Tibial artery (tissue), 4 donors: ENCODE results near the gene SLC36A1.

Experiments
- DNase-seq, 2 donors: peaks; one replicate each; pipeline ENCODE4 v3.0.0-alpha.2; 2019
- H3K27ac ChIP-seq, 2 donors: fragments of 200-600 bp; sonication (generic) in 1 of 2; 1 replicate in 1 of 2; 2 replicates in 1 of 2; pipeline ENCODE4 v1.5.1; 2018 to 2019; ENCODE audit warnings: mild to moderate bottlenecking in 1 of 2
- H3K27me3 ChIP-seq, 2 donors: fragments of 200-600 bp; sonication (generic) in 1 of 2; one replicate each; pipeline versions ENCODE4 v1.5.1 to v1.6.0; 2016 to 2019
- H3K36me3 ChIP-seq, 3 donors: fragments of 200-600 bp; sonication (generic) in 2 of 3; one replicate each; pipeline ENCODE4 v1.5.1; 2016 to 2019; ENCODE audit warnings: mild to moderate bottlenecking in 2 of 3
- H3K4me1 ChIP-seq, 4 donors: fragments of 200-600 bp; sonication (generic) in 2 of 4; 1 replicate in 3 of 4; 2 replicates in 1 of 4; pipeline ENCODE4 v1.5.1; 2016 to 2019
- H3K4me3 ChIP-seq, 2 donors: fragments of 200-600 bp; sonication (generic) in 1 of 2; 1 replicate in 1 of 2; 2 replicates in 1 of 2; pipeline ENCODE4 v1.5.1; 2018 to 2019; ENCODE audit warnings: mild to moderate bottlenecking in 2 of 2
- H3K9me3 ChIP-seq, 3 donors: fragments of 200-600 bp; sonication (generic) in 1 of 3; one replicate each; pipeline ENCODE4 v1.5.1; 2016 to 2019
- intact Hi-C: fragments of 100-400 bp; cut with DNase I; formaldehyde crosslinking; loops from one replicate; pipeline ENCODE4 v1.15.0; 2023; ENCODE audit warnings: low total_unique reads
- TF ChIP-seq, protein P1 (sequence below), 2 experiments: fragments of 200-600 bp in 1 of 2; fragments of 450-650 bp in 1 of 2; IDR thresholded peaks; one replicate each; pipeline ENCODE4 v1.5.1; 2017 to 2019; ENCODE audit warnings: antibody characterized with exemption in 2 of 2, mild to moderate bottlenecking in 1 of 2, moderate library complexity in 1 of 2

SLC36A1 gene

DNA sequence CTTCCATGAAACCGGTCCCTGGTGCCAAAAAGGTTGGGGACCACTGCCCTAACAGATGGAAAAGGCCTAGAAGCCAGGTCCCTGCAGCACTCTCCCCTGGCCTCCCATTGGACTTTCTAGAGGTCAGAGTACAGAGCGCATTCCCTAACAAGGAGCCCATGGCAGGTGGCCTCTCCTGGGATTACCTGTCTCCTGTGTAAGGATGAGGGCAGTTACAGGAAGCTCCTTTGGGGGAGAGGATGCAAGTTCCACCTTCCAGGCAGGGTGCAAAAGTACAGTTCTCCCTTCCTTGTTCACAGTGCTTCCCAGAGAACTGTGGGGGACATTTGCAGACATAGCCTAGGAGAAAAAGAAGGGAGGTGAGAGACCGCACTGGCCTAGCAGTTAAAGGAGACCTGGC, 62.4 kb downstream of the SLC36A1 start:
- peaks cover 0 to 31% (median 0%) of the 10 kb centered on the region in 3 donors for H3K36me3 ChIP-seq
- no peak for DNase-seq
- H3K4me3 ChIP-seq = no peak overlapping the region
- H3K27me3 ChIP-seq = no peaks in the 10 kb centered on the region
- no peaks in the 10 kb centered on the region for H3K9me3 ChIP-seq
- H3K4me1 ChIP-seq = no peaks in the 10 kb centered on the region
- TF ChIP-seq, protein P1, sequence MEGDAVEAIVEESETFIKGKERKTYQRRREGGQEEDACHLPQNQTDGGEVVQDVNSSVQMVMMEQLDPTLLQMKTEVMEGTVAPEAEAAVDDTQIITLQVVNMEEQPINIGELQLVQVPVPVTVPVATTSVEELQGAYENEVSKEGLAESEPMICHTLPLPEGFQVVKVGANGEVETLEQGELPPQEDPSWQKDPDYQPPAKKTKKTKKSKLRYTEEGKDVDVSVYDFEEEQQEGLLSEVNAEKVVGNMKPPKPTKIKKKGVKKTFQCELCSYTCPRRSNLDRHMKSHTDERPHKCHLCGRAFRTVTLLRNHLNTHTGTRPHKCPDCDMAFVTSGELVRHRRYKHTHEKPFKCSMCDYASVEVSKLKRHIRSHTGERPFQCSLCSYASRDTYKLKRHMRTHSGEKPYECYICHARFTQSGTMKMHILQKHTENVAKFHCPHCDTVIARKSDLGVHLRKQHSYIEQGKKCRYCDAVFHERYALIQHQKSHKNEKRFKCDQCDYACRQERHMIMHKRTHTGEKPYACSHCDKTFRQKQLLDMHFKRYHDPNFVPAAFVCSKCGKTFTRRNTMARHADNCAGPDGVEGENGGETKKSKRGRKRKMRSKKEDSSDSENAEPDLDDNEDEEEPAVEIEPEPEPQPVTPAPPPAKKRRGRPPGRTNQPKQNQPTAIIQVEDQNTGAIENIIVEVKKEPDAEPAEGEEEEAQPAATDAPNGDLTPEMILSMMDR (IDR thresholded peaks at IDR 0.05) = no peak
- H3K27ac ChIP-seq = no peak overlapping the region
- intact Hi-C loops = no loop called here

DNA sequence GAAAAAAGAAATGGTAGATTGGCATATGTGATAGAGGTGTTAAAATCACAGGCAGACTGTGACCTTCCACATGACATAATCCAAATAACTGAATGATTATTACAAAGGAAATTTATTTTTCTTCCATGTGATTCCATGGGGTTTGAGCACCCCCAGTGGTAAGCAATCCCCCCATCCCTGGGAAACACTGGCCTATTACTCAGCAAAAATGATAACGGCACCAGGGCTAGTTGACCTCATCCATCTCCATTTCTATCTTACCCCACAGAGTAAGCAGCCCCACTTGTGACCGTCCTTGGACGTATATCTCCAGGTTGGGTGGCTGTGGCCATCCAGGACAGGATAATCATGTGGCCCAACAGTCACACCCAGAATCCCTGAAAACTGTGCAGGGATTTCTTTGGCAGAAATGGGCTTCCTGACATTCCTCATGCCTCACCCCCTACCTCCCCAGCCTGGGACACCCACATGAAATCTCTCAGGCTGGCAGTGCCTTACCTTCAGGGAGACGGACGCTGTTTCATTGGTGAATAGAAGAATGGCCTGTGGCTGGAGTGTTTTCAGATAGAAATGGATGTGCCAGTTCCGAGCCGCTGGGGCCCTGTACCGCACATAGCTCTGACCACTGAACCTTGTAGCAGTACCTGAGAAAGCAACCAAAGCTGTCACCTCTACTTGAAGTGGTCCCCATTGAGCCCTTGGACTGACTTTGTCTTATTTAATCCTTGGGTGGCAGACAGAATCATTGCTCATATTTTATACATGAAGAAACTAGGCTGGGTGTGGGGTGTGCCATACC, 69.9 kb downstream of the SLC36A1 start:
- TF ChIP-seq, protein P1 (IDR thresholded peaks at IDR 0.05) = no peak
- Histone ChIP-seq H3K27ac (no peak overlapping the region), H3K36me3 (peaks cover 0 to 2% (median 0%) of the 10 kb centered on the region in 3 donors), H3K4me1 (no peaks in the 10 kb centered on the region), H3K9me3 (no peaks in the 10 kb centered on the region), H3K4me3 (no peak overlapping the region), H3K27me3 (no peaks in the 10 kb centered on the region)
- no peak for DNase-seq
- intact Hi-C loops = no loop called here

DNA sequence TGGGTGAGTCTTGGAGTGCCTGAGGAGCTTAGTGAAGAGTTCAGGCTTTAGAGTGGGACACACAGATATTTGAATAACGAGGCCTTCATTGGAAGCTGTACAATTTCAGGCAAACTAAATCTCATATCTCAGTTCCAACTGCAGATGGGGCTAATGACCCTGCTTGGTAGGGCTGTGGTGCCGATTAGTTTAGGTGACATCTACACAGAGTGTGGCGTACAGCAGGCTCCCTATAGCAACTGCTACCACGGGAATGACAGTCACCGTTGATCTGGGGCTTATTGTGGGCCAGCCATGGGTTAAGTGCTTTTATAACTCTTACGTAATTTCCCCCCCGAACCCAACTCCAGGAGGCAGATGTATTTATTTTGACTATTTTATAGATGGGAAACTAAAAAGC, 72.9 kb downstream of the SLC36A1 start:
- TF ChIP-seq, protein P1 (IDR thresholded peaks at IDR 0.05) = no peak
- no peak for DNase-seq
- Histone ChIP-seq H3K4me3 (no peak overlapping the region), H3K27me3 (no peaks in the 10 kb centered on the region), H3K36me3 (no peaks in the 10 kb centered on the region), H3K4me1 (no peaks in the 10 kb centered on the region), H3K9me3 (no peaks in the 10 kb centered on the region), H3K27ac (no peak overlapping the region)
- intact Hi-C loops = no loop called here

DNA sequence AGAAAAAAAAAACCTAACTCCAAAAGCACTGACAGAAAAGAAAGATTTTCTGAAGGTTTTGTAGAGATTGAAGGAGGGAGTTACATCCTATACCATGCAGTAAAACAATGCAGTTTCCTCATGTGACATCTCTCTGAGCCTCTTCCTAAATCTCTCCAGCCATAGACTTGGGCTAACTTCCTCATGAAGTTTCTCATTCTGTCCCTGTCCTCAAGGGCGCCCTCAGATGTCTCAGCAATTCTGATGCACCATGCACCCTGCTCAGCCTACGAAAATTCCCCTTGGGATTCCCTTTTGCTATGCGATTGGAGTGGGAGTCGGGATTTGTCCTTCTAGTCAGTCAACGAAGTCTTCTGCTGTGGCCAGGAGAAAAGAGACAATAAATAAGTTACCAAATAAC, 74.8 kb downstream of the SLC36A1 start:
- Histone ChIP-seq H3K27ac (no peak overlapping the region), H3K4me3 (no peak overlapping the region), H3K9me3 (no peaks in the 10 kb centered on the region), H3K36me3 (no peaks in the 10 kb centered on the region), H3K27me3 (no peaks in the 10 kb centered on the region), H3K4me1 (no peaks in the 10 kb centered on the region)
- DNase-seq = no peak
- TF ChIP-seq, protein P1 (IDR thresholded peaks at IDR 0.05) = no peak
- intact Hi-C loops = no loop called here

DNA sequence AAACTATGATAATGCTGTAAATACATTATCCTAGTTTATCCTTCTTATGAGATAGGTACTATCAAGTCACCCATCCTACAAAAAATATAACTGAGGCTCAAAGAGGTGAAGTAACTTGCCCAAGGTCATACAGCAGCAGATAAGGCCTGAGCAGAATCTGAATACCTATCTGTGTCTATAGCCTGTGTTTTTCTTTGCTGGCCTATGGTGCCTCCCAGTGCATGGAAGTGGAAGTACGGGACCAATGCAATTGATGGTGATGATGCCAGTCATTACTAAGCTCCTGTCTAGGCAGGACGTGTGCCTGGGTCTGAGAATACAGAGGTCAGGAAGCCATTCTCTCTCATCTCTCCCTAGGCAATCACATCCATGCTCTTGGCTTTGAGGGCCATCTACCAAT, 75.9 kb downstream of the SLC36A1 start:
- no peak overlapping the region for H3K27ac ChIP-seq
- H3K4me3 ChIP-seq = no peak overlapping the region
- no peaks in the 10 kb centered on the region for H3K36me3 ChIP-seq
- DNase-seq = no peak
- TF ChIP-seq, protein P1 (IDR thresholded peaks at IDR 0.05) = peak; percentile 19 to 23
- intact Hi-C loops = no loop called here
- H3K27me3 ChIP-seq = no peaks in the 10 kb centered on the region
- no peaks in the 10 kb centered on the region for H3K9me3 ChIP-seq
- H3K4me1 ChIP-seq = no peaks in the 10 kb centered on the region
